HFFc6 (cell line): ENCODE measurements around the gene ITPR3. TPM values are rescaled to one million over a fixed set of nuclear protein-coding genes. Genes with fewer than 3 reads are reported as not detected.

ENCODE experiments used
- DNase-seq: peaks from one replicate; pipeline ENCODE4 v3.0.0-alpha.2; 2018
- H3K27ac Mint-ChIP-seq: 2 replicates; pipeline ENCODE4 v1.8.0; 2020; ENCODE audit warnings: mild to moderate bottlenecking, mixed read lengths
- H3K27me3 Mint-ChIP-seq: 2 replicates; pipeline ENCODE4 v1.8.0; 2021; ENCODE audit warnings: mild to moderate bottlenecking, moderate library complexity, mixed read lengths; ENCODE audit not compliant: insufficient read depth
- H3K36me3 Mint-ChIP-seq: 2 replicates; pipeline ENCODE4 v1.8.0; 2021; ENCODE audit warnings: low read depth, mixed read lengths
- H3K4me1 Mint-ChIP-seq: 2 replicates; pipeline ENCODE4 v1.8.0; 2020; ENCODE audit warnings: low read depth, mixed read lengths
- H3K4me3 Mint-ChIP-seq: 2 replicates; pipeline ENCODE4 v1.8.0; 2020; ENCODE audit warnings: mild to moderate bottlenecking, moderate library complexity, mixed read lengths
- H3K9me3 Mint-ChIP-seq: 2 replicates; pipeline ENCODE4 v1.8.0; 2020; ENCODE audit warnings: mild to moderate bottlenecking, mixed read lengths
- total RNA-seq, 6 experiments: library from RNA; stranded (reverse); fragmentation: NEBNext Ultra II Directional; extraction: Animal tissue kit (Norgen Biotek cat#: 25700); gene quantifications; 2 replicates in 1 of 6; 3 replicates in 5 of 6; pipeline ENCODE4 v1.2.3, GENCODE V29; 2021
- TF ChIP-seq, protein P1 (sequence below): fragments of 200-600 bp; sonication (generic); IDR thresholded peaks from 2 replicates; pipeline ENCODE4 v1.5.0; 2021; ENCODE audit warnings: antibody characterized with exemption, mild to moderate bottlenecking

ITPR3 gene
- total RNA-seq, 6 experiments from 2014 or later, result 20.2 to 30.3 (median 26.9) TPM

GRCh38 chr6:33732385-33732784, 111.3 kb downstream of the ITPR3 start:
- no peak overlapping the region for H3K4me3 Mint-ChIP-seq
- no peak overlapping the region for H3K27ac Mint-ChIP-seq
- DNase-seq, result no peak
- H3K27me3 Mint-ChIP-seq, result peaks cover 27% of the 10 kb centered on the region
- H3K4me1 Mint-ChIP-seq, result peaks cover 7% of the 10 kb centered on the region; the same call in 1 of the 2 replicates
- TF ChIP-seq, protein P1, sequence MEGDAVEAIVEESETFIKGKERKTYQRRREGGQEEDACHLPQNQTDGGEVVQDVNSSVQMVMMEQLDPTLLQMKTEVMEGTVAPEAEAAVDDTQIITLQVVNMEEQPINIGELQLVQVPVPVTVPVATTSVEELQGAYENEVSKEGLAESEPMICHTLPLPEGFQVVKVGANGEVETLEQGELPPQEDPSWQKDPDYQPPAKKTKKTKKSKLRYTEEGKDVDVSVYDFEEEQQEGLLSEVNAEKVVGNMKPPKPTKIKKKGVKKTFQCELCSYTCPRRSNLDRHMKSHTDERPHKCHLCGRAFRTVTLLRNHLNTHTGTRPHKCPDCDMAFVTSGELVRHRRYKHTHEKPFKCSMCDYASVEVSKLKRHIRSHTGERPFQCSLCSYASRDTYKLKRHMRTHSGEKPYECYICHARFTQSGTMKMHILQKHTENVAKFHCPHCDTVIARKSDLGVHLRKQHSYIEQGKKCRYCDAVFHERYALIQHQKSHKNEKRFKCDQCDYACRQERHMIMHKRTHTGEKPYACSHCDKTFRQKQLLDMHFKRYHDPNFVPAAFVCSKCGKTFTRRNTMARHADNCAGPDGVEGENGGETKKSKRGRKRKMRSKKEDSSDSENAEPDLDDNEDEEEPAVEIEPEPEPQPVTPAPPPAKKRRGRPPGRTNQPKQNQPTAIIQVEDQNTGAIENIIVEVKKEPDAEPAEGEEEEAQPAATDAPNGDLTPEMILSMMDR, result no peak
- H3K9me3 Mint-ChIP-seq, result no peaks in the 10 kb centered on the region
- no peaks in the 10 kb centered on the region for H3K36me3 Mint-ChIP-seq

GRCh38 chr6:33732817-33733708, 111.9 kb downstream of the ITPR3 start:
- Mint-ChIP-seq H3K4me1 (peaks cover 7% of the 10 kb centered on the region; the same call in 1 of the 2 replicates), H3K27me3 (peaks cover 27% of the 10 kb centered on the region), H3K9me3 (no peaks in the 10 kb centered on the region), H3K4me3 (no peak overlapping the region), H3K27ac (no peak overlapping the region), H3K36me3 (no peaks in the 10 kb centered on the region)
- DNase-seq, result no peak
- TF ChIP-seq, protein P1, result no peak

DNA sequence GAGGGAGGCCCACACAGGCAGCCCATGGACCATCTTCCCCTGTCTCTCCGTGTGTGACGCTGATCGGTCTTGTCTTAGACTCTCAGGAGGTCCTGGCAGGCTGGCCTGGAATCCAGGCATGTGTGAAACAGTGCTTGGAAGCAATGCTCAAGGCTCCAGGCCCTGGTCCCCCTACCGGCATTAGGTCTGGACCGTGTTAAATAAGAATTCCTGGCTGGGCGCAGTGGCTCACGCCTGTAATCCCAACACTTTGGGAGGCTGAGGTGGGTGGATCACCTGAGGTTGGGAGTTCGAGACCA, 112.5 kb downstream of the ITPR3 start:
- H3K4me1 Mint-ChIP-seq, result peaks cover 7% of the 10 kb centered on the region; the same call in 1 of the 2 replicates
- no peaks in the 10 kb centered on the region for H3K36me3 Mint-ChIP-seq
- peaks cover 25% of the 10 kb centered on the region for H3K27me3 Mint-ChIP-seq
- no peak for DNase-seq
- H3K27ac Mint-ChIP-seq, result no peak overlapping the region
- H3K9me3 Mint-ChIP-seq, result no peaks in the 10 kb centered on the region
- no peak overlapping the region for H3K4me3 Mint-ChIP-seq
- TF ChIP-seq, protein P1, result no peak

- TF ChIP-seq, protein P1, result no peak
- no peak for DNase-seq
- Mint-ChIP-seq H3K36me3 (no peaks in the 10 kb centered on the region), H3K27me3 (peaks cover 15% of the 10 kb centered on the region), H3K27ac (no peak overlapping the region), H3K4me1 (peaks cover 7% of the 10 kb centered on the region; the same call in 1 of the 2 replicates), H3K4me3 (no peak overlapping the region), H3K9me3 (no peaks in the 10 kb centered on the region)
Measured at GRCh38 chr6:33735216-33735615, 114.1 kb downstream of the ITPR3 start.

- Mint-ChIP-seq H3K9me3 (no peaks in the 10 kb centered on the region), H3K36me3 (no peaks in the 10 kb centered on the region), H3K27ac (no peak overlapping the region), H3K4me1 (peaks cover 7% of the 10 kb centered on the region; the same call in 1 of the 2 replicates), H3K4me3 (no peak overlapping the region), H3K27me3 (peaks cover 4% of the 10 kb centered on the region)
- DNase-seq, result no peak
- TF ChIP-seq, protein P1, result no peak
Measured at GRCh38 chr6:33737267-33738026, 116.3 kb downstream of the ITPR3 start.
